GM19395 (cell line): ENCODE results near the gene ZNF765.
A peak's percentile ranks its signal among the peaks of the same experiment; 100 is the strongest.
"Not testable (repeated sequence)": the region's sequence is repeated elsewhere in the genome, so short reads cannot be mapped to it uniquely, and the experiment has no call there.

Source experiments
- ATAC-seq: cut with Tn5 transposase; IDR thresholded peaks from one replicate; pipeline ENCODE4 v1.9.1; 2021; ENCODE audit warnings: mild to moderate bottlenecking, moderate library complexity; ENCODE audit not compliant: unreplicated experiment

The ZNF765 gene

GRCh38 chr19:53394974-53395839, at the start of gene ZNF765:
ZNF765 (plus strand) TSS chr19:53395149; CDS start chr19:53398016, 2,867 bp downstream.
- peak; percentile 85 for ATAC-seq

GRCh38 chr19:53355739-53356138, 39.2 kb upstream of the ZNF765 start:
- no peak for ATAC-seq

- no peak for ATAC-seq
Measured at GRCh38 chr19:53357821-53358581, 36.9 kb upstream of the ZNF765 start.

- ATAC-seq, result not testable (repeated sequence)
Measured at GRCh38 chr19:53360056-53360455, 34.9 kb upstream of the ZNF765 start.

GRCh38 chr19:53365134-53365898, 29.6 kb upstream of the ZNF765 start, which contains the start of gene ZNF525:
ZNF525 (plus strand) TSS chr19:53365705; CDS start chr19:53372282, 6,577 bp downstream.
- ATAC-seq, result peak; percentile 93

GRCh38 chr19:53365899-53366493, 29.0 kb upstream of the ZNF765 start:
- ATAC-seq, result peak; percentile 58

- ATAC-seq, result no peak
Measured at GRCh38 chr19:53372196-53372595, 22.8 kb upstream of the ZNF765 start.

GRCh38 chr19:53374288-53374687, 20.7 kb upstream of the ZNF765 start:
- no peak for ATAC-seq

- ATAC-seq, result no peak
Measured at GRCh38 chr19:53374743-53375142, 20.2 kb upstream of the ZNF765 start.

GRCh38 chr19:53381376-53381775, 13.6 kb upstream of the ZNF765 start:
- ATAC-seq, result no peak

- ATAC-seq, result no peak
Measured at GRCh38 chr19:53388168-53388567, 6.8 kb upstream of the ZNF765 start.

GRCh38 chr19:53388904-53389303, 6.0 kb upstream of the ZNF765 start:
- ATAC-seq, result no peak

- ATAC-seq, result no peak
Measured at GRCh38 chr19:53389571-53389970, 5.4 kb upstream of the ZNF765 start.

- no peak for ATAC-seq
Measured at GRCh38 chr19:53389978-53390377, 5.0 kb upstream of the ZNF765 start.

GRCh38 chr19:53394522-53394973, 401 bp upstream of the ZNF765 start:
- ATAC-seq, result no peak

GRCh38 chr19:53395840-53396524, 1.0 kb downstream of the ZNF765 start:
- not testable (repeated sequence) for ATAC-seq

- ATAC-seq, result no peak
Measured at GRCh38 chr19:53396525-53396868, 1.5 kb downstream of the ZNF765 start.

- not testable (repeated sequence) for ATAC-seq
Measured at GRCh38 chr19:53397918-53398317, 3.0 kb downstream of the ZNF765 start.

GRCh38 chr19:53409505-53410204, 14.7 kb downstream of the ZNF765 start:
- ATAC-seq, result no peak
